WTC11 (cell line): ENCODE results near the gene STARD13. TPM values are rescaled to one million over a fixed set of nuclear protein-coding genes. Genes with fewer than 3 reads are reported as not detected.

Source experiments
- ATAC-seq: fragments of 200-7000 bp; cut with Tn5 transposase; 2 replicates; pipeline ENCODE4 v1.10.0; 2021; ENCODE audit warnings: mild to moderate bottlenecking, moderate library complexity
- CTCF ChIA-PET: fragments of 300-600 bp; sonication (Branson Sonifier 250); formaldehyde crosslinking; loops from one replicate; lab custom pipeline; 2021; ENCODE audit warnings: antibody characterized with exemption; lab: Charles Lee
- POLR2A ChIA-PET: fragments of 350-600 bp; sonication (Branson Sonifier 250); formaldehyde crosslinking; loops from one replicate; lab custom pipeline; 2021; ENCODE audit warnings: antibody characterized with exemption; lab: Charles Lee
- DNase-seq: peaks from one replicate; pipeline ENCODE4 v3.0.0; 2021; ENCODE audit warnings: low spot score
- H3K27ac Mint-ChIP-seq: 2 replicates; pipeline ENCODE4 v1.8.0; 2021; ENCODE audit warnings: mixed read lengths
- H3K27me3 Mint-ChIP-seq: 2 replicates; pipeline ENCODE4 v1.8.0; 2021; ENCODE audit warnings: low read depth, mild to moderate bottlenecking, moderate library complexity, mixed read lengths
- H3K36me3 Mint-ChIP-seq: 2 replicates; pipeline ENCODE4 v1.8.0; 2021; ENCODE audit warnings: mixed read lengths
- H3K4me1 Mint-ChIP-seq: 2 replicates; pipeline ENCODE4 v1.8.0; 2022; ENCODE audit warnings: mixed read lengths
- H3K4me3 Mint-ChIP-seq: 2 replicates; pipeline ENCODE4 v1.8.0; 2021; ENCODE audit warnings: mild to moderate bottlenecking, moderate library complexity, mixed read lengths
- H3K9me3 Mint-ChIP-seq: 2 replicates; pipeline ENCODE4 v1.8.0; 2021; ENCODE audit warnings: mixed read lengths
- ARID4B ChIP-seq: sonication (generic); formaldehyde crosslinking; IDR thresholded peaks from 2 replicates; pipeline ENCODE4 v1.8.0; 2023; ENCODE audit warnings: missing genetic modification reagents, mild to moderate bottlenecking, borderline replicate concordance
- EMX1 ChIP-seq: fragments of 250-450 bp; sonication (Bioruptor Pico); IDR thresholded peaks from 2 replicates; pipeline ENCODE4 v1.8.0; 2021; ENCODE audit warnings: mild to moderate bottlenecking
- GABPB1 ChIP-seq: sonication (generic); formaldehyde crosslinking; IDR thresholded peaks from 2 replicates; pipeline ENCODE4 v1.8.1; 2023; ENCODE audit warnings: mild to moderate bottlenecking, missing genetic modification reagents
- GRHL2 ChIP-seq: fragments of 250-450 bp; sonication (Bioruptor Pico); IDR thresholded peaks from 2 replicates; pipeline ENCODE4 v1.8.0; 2022; ENCODE audit warnings: mild to moderate bottlenecking, moderate library complexity; ENCODE audit not compliant: insufficient replicate concordance, severe bottlenecking
- HMGA2 ChIP-seq: fragments of 250-450 bp; sonication (Bioruptor Pico); IDR thresholded peaks from 2 replicates; pipeline ENCODE4 v1.4.0; 2021; ENCODE audit warnings: mild to moderate bottlenecking, moderate library complexity
- JAZF1 ChIP-seq: fragments of 250-450 bp; sonication (Bioruptor Pico); IDR thresholded peaks from 2 replicates; pipeline ENCODE4 v1.9.0; 2021; ENCODE audit warnings: moderate library complexity, mild to moderate bottlenecking, inconsistent platforms
- MAX ChIP-seq: sonication (generic); formaldehyde crosslinking; IDR thresholded peaks from 2 replicates; pipeline ENCODE4 v1.8.0; 2022; ENCODE audit warnings: mild to moderate bottlenecking, missing genetic modification reagents
- MYBL2 ChIP-seq: sonication (generic); formaldehyde crosslinking; IDR thresholded peaks from 2 replicates; pipeline ENCODE4 v1.8.1; 2023; ENCODE audit warnings: mild to moderate bottlenecking, moderate library complexity, missing genetic modification reagents
- NFE2L1 ChIP-seq: sonication (generic); formaldehyde crosslinking; IDR thresholded peaks from 2 replicates; pipeline ENCODE4 v1.8.1; 2023; ENCODE audit warnings: missing genetic modification reagents
- NR3C1 ChIP-seq: sonication (generic); formaldehyde crosslinking; conservative IDR thresholded peaks from 2 replicates; pipeline ENCODE4 v1.8.1; 2023; ENCODE audit warnings: low read depth, mild to moderate bottlenecking, missing genetic modification reagents
- OVOL2 ChIP-seq: fragments of 250-450 bp; sonication (Bioruptor Pico); IDR thresholded peaks from 2 replicates; pipeline ENCODE4 v1.9.0; 2021; ENCODE audit warnings: mild to moderate bottlenecking, borderline replicate concordance
- RORB ChIP-seq: fragments of 250-450 bp; sonication (Bioruptor Pico); IDR thresholded peaks from 2 replicates; pipeline ENCODE4 v1.9.0; 2021; ENCODE audit warnings: mild to moderate bottlenecking
- SMAD4 ChIP-seq: sonication (generic); formaldehyde crosslinking; IDR thresholded peaks from 2 replicates; pipeline ENCODE4 v1.8.0; 2022; ENCODE audit warnings: mild to moderate bottlenecking, missing genetic modification reagents
- SP1 ChIP-seq: sonication (generic); formaldehyde crosslinking; conservative IDR thresholded peaks from 2 replicates; pipeline ENCODE4 v1.8.1; 2022; ENCODE audit warnings: missing genetic modification reagents
- TEAD4 ChIP-seq: sonication (generic); formaldehyde crosslinking; IDR thresholded peaks from 2 replicates; pipeline ENCODE4 v1.8.0; 2022; ENCODE audit warnings: mild to moderate bottlenecking, missing genetic modification reagents
- USF1 ChIP-seq: sonication (generic); formaldehyde crosslinking; IDR thresholded peaks from 2 replicates; pipeline ENCODE4 v1.8.0; 2022; ENCODE audit warnings: mild to moderate bottlenecking, missing genetic modification reagents
- ZNF138 ChIP-seq: sonication (generic); formaldehyde crosslinking; conservative IDR thresholded peaks from 2 replicates; pipeline ENCODE4 v1.8.1; 2022; ENCODE audit warnings: mild to moderate bottlenecking, moderate library complexity, missing genetic modification reagents
- ZNF396 ChIP-seq: fragments of 250-450 bp; sonication (Bioruptor Pico); IDR thresholded peaks from 2 replicates; pipeline ENCODE4 v1.8.0; 2021; ENCODE audit warnings: mild to moderate bottlenecking, moderate library complexity, borderline replicate concordance
- total RNA-seq: library from RNA; stranded (reverse); gene quantifications from 3 replicates; pipeline ENCODE4 v1.2.3, GENCODE V29; 2021
- TF ChIP-seq, protein P1 (sequence below): sonication (generic); formaldehyde crosslinking; IDR thresholded peaks from 2 replicates; pipeline ENCODE4 v1.8.1; 2022; ENCODE audit warnings: low read depth, mild to moderate bottlenecking, moderate library complexity, missing genetic modification reagents, borderline replicate concordance
- TF ChIP-seq, protein P2 (sequence below): sonication (generic); formaldehyde crosslinking; IDR thresholded peaks from 2 replicates; pipeline ENCODE4 v1.8.1; 2023; ENCODE audit warnings: mild to moderate bottlenecking, missing genetic modification reagents
- TF ChIP-seq, protein P3 (sequence below): sonication (generic); formaldehyde crosslinking; IDR thresholded peaks from 2 replicates; pipeline ENCODE4 v1.8.1; 2022; ENCODE audit warnings: missing genetic modification reagents, borderline replicate concordance

STARD13 gene
- total RNA-seq, 1 experiment from 2014 or later: 4.4 TPM

GRCh38 chr13:33232883-33233282 is 52.7 kb downstream of the STARD13 start:
- POLR2A ChIA-PET: no interaction called here
- CTCF ChIA-PET: no interaction called here
- no peak overlapping the region for H3K27ac Mint-ChIP-seq

DNA sequence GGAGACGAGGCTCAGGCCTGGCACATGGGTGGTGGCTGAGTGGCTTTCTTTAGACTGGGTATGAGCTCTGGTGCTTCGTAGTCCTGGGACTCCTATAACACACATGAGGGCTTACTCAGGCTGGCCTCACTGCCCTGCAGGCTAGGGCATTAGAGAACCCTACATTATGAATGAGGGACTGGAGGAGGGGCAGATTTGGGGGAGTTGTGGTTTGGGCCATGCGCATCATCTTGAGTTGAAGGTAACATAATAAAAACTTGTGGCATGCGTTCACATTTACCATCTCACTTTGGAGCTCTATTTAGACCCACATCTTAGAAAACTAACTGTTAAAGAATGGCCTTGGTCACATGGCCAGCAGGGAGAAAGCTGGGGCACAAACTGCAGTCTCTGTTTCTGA is 54.2 kb downstream of the STARD13 start:
- ATAC-seq (no peak), DNase-seq (no peak)
- Mint-ChIP-seq H3K4me3 (no peak overlapping the region), H3K4me1 (peaks cover 41% of the 10 kb centered on the region), H3K27me3 (no peaks in the 10 kb centered on the region), H3K36me3 (peaks cover 5% of the 10 kb centered on the region), H3K9me3 (peaks cover 11% of the 10 kb centered on the region), H3K27ac (no peak overlapping the region)
- POLR2A ChIA-PET: no interaction called here
- CTCF ChIA-PET: no interaction called here
- TF ChIP-seq TEAD4 (CRISPR knock-in tag) (no peak), NR3C1 (no peak), GRHL2 (CRISPR knock-in tag) (no peak), RORB (CRISPR knock-in tag) (no peak), SMAD4 (no peak), ZNF138 (CRISPR knock-in tag) (no peak), MAX (CRISPR knock-in tag) (no peak), MYBL2 (CRISPR knock-in tag) (no peak), SP1 (CRISPR knock-in tag) (no peak), GABPB1 (CRISPR knock-in tag) (no peak)
- TF ChIP-seq, protein P1, sequence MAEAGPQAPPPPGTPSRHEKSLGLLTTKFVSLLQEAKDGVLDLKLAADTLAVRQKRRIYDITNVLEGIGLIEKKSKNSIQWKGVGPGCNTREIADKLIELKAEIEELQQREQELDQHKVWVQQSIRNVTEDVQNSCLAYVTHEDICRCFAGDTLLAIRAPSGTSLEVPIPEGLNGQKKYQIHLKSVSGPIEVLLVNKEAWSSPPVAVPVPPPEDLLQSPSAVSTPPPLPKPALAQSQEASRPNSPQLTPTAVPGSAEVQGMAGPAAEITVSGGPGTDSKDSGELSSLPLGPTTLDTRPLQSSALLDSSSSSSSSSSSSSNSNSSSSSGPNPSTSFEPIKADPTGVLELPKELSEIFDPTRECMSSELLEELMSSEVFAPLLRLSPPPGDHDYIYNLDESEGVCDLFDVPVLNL (CRISPR knock-in tag): no peak

More at GRCh38 chr13:33232883-33233282, 52.7 kb downstream of the STARD13 start:
- TF ChIP-seq NFE2L1 (CRISPR knock-in tag): no peak
- TF ChIP-seq RORB (CRISPR knock-in tag): no peak
- TF ChIP-seq, protein P2, sequence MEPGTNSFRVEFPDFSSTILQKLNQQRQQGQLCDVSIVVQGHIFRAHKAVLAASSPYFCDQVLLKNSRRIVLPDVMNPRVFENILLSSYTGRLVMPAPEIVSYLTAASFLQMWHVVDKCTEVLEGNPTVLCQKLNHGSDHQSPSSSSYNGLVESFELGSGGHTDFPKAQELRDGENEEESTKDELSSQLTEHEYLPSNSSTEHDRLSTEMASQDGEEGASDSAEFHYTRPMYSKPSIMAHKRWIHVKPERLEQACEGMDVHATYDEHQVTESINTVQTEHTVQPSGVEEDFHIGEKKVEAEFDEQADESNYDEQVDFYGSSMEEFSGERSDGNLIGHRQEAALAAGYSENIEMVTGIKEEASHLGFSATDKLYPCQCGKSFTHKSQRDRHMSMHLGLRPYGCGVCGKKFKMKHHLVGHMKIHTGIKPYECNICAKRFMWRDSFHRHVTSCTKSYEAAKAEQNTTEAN (CRISPR knock-in tag): no peak
- no peak for TF ChIP-seq EMX1 (CRISPR knock-in tag)
- TF ChIP-seq USF1 (CRISPR knock-in tag): no peak
- TF ChIP-seq ZNF138 (CRISPR knock-in tag): no peak
- TF ChIP-seq, all 79 proteins: peak for 0
- peaks cover 11% of the 10 kb centered on the region for H3K9me3 Mint-ChIP-seq
- no peak overlapping the region for H3K4me3 Mint-ChIP-seq
- peaks cover 28% of the 10 kb centered on the region for H3K4me1 Mint-ChIP-seq
- DNase-seq (no peak), ATAC-seq (no peak)
- no peaks in the 10 kb centered on the region for H3K27me3 Mint-ChIP-seq
- peaks cover 5% of the 10 kb centered on the region for H3K36me3 Mint-ChIP-seq

DNA sequence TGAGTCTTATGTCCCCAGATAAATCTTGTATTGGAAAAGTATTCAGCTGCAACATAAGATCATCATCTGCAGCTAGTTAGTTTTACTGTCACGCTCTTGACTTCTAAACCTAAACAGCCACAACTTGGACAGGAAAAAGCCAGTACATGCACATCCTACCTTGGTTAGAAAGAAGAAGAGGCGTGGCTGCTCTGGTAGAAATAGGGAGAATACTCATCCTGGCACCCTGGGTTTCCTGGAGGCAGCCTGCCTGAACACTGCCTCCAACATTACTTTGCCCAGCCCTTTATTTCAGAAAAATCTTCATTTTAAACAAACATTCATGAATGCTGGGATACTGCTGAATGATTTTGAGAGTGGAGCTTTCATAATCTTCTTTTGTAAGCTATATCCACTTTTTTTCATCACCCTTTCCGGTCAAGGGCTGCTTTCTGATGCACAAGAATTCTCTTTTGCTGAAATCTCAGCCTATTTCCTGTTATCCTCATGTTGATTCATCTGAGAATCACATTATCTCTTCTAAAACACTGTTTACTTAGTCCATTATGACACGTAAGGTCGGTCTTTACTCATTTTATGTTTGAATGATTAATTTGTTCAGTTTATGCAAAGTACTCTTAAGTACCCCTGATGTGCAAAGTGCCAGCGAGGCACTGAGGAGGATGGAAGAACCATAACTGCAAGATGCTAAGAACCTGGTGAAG is 55.2 kb downstream of the STARD13 start:
- peaks cover 11% of the 10 kb centered on the region for H3K9me3 Mint-ChIP-seq
- H3K4me1 Mint-ChIP-seq: peaks cover 41% of the 10 kb centered on the region
- no peak for DNase-seq
- H3K27me3 Mint-ChIP-seq: no peaks in the 10 kb centered on the region
- H3K4me3 Mint-ChIP-seq: no peak overlapping the region
- CTCF ChIA-PET: no interaction called here
- POLR2A ChIA-PET: no interaction called here
- ATAC-seq: no peak
- peaks cover 5% of the 10 kb centered on the region for H3K36me3 Mint-ChIP-seq
- no peak overlapping the region for H3K27ac Mint-ChIP-seq
- TF ChIP-seq EMX1 (CRISPR knock-in tag) (no peak), ARID4B (CRISPR knock-in tag) (no peak), USF1 (CRISPR knock-in tag) (no peak), ZNF138 (CRISPR knock-in tag) (no peak), JAZF1 (CRISPR knock-in tag) (no peak), ZNF396 (CRISPR knock-in tag) (no peak), OVOL2 (CRISPR knock-in tag) (no peak), HMGA2 (CRISPR knock-in tag) (no peak), MAX (CRISPR knock-in tag) (no peak), GABPB1 (CRISPR knock-in tag) (no peak)
- TF ChIP-seq, protein P3, sequence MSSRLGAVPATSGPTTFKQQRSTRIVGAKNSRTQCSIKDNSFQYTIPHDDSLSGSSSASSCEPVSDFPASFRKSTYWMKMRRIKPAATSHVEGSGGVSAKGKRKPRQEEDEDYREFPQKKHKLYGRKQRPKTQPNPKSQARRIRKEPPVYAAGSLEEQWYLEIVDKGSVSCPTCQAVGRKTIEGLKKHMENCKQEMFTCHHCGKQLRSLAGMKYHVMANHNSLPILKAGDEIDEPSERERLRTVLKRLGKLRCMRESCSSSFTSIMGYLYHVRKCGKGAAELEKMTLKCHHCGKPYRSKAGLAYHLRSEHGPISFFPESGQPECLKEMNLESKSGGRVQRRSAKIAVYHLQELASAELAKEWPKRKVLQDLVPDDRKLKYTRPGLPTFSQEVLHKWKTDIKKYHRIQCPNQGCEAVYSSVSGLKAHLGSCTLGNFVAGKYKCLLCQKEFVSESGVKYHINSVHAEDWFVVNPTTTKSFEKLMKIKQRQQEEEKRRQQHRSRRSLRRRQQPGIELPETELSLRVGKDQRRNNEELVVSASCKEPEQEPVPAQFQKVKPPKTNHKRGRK (CRISPR knock-in tag): no peak
